HepG2 (cell line): ENCODE measurements around the gene SLC35B2. TPM values are rescaled to one million over a fixed set of nuclear protein-coding genes. Genes with fewer than 3 reads are reported as not detected.

Experiments
- ATAC-seq: fragments of 200-7000 bp; cut with Tn5 transposase; 3 replicates; pipeline ENCODE4 v1.9.1; 2020; ENCODE audit warnings: mild to moderate bottlenecking, moderate library complexity
- BruUV-seq: library from RNA; stranded (reverse); fragments of 400-500 nt; replicated peaks from 2 replicates; lab custom pipeline; 2021; lab: Mats Ljungman, UMichigan
- CTCF ChIA-PET: fragments of 300-600 bp; formaldehyde crosslinking; extraction: SDS; loops from one replicate; lab custom pipeline; 2021; ENCODE audit warnings: low total read pairs, inconsistent platforms, low intra/inter-chr PET ratio; lab: Yijun Ruan, JAX
- POLR2A ChIA-PET: fragments of 350-600 bp; sonication (Branson Sonifier 250); formaldehyde crosslinking; loops from one replicate; lab custom pipeline; 2020; ENCODE audit warnings: antibody characterized with exemption, inconsistent platforms; lab: Yijun Ruan, JAX
- DNase-seq: peaks from one replicate; pipeline ENCODE4 v3.0.0-alpha.2; 2015; ENCODE audit warnings: low spot score
- FAIRE-seq: peaks from 3 replicates; lab custom pipeline; 2011; peaks lifted over from hg19 to GRCh38; lab: Jason Lieb, UNC
- H2AFZ ChIP-seq: one replicate; pipeline ENCODE4 v1.6.1; 2011; ENCODE audit warnings: low read length, inconsistent platforms
- H3K27ac ChIP-seq: fragments of 300-600 bp; 3 replicates; pipeline ENCODE4 v1.8.0; 2011; ENCODE audit warnings: mixed run types, mild to moderate bottlenecking, mixed read lengths, low read length, inconsistent platforms; ENCODE audit not compliant: insufficient read depth; ENCODE audit errors: extremely low read length
- H3K27me3 ChIP-seq, 2 experiments: fragments of 200-600 bp in 1 of 2; 2 replicates in 1 of 2; 3 replicates in 1 of 2; pipeline versions ENCODE4 v1.6.0 to v1.8.0; 2011; ENCODE audit warnings: low read length in 2 of 2, mild to moderate bottlenecking in 2 of 2, moderate library complexity in 2 of 2, inconsistent platforms in 1 of 2; ENCODE audit not compliant: insufficient read depth in 2 of 2, control insufficient read depth in 1 of 2
- H3K36me3 ChIP-seq, 2 experiments: fragments of 200-600 bp in 1 of 2; replicated peaks in 1 of 2; 2 replicates in 1 of 2; 3 replicates in 1 of 2; pipeline versions ENCODE4 v1.5.1 to v1.8.0; 2011; ENCODE audit warnings: low read length in 2 of 2, inconsistent platforms in 1 of 2; ENCODE audit not compliant: insufficient read depth in 2 of 2, control insufficient read depth in 1 of 2
- H3K4me1 ChIP-seq: 2 replicates; pipeline ENCODE4 v1.5.1; 2012; ENCODE audit warnings: low read length, inconsistent platforms; ENCODE audit not compliant: insufficient read depth
- H3K4me2 ChIP-seq: 2 replicates; pipeline ENCODE4 v1.6.0; 2011; ENCODE audit warnings: low read depth, low read length, inconsistent platforms
- H3K4me3 ChIP-seq, 3 experiments: fragments of 200-600 bp in 1 of 3; sonication (generic), shearing (Covaris generic) in 1 of 3; replicated peaks in 1 of 3; 2 replicates each; pipeline ENCODE4 v1.5.1; 2011 to 2016; ENCODE audit warnings: low read length in 3 of 3, inconsistent platforms in 2 of 3, low read depth in 2 of 3, mild to moderate bottlenecking in 2 of 3, control low read depth in 1 of 3, mixed read lengths in 1 of 3; ENCODE audit not compliant: insufficient read depth in 1 of 3
- H3K79me2 ChIP-seq: one replicate; pipeline ENCODE4 v1.6.1; 2011; ENCODE audit warnings: low read length, inconsistent platforms; ENCODE audit not compliant: insufficient read depth
- H3K9ac ChIP-seq: 2 replicates; pipeline ENCODE4 v1.6.0; 2011; ENCODE audit warnings: mild to moderate bottlenecking, low read depth, low read length, inconsistent platforms; ENCODE audit not compliant: insufficient read depth
- H3K9me3 ChIP-seq: 2 replicates; pipeline ENCODE4 v1.5.1; 2012; ENCODE audit warnings: mild to moderate bottlenecking, low read length
- H4K20me1 ChIP-seq: 2 replicates; pipeline ENCODE4 v1.6.0; 2011; ENCODE audit warnings: inconsistent platforms, mild to moderate bottlenecking, low read length, moderate library complexity; ENCODE audit not compliant: insufficient read depth
- ATF4 ChIP-seq, 2 experiments: fragments of 450-650 bp in 1 of 2; sonication (generic) in 1 of 2; formaldehyde crosslinking; IDR thresholded peaks; 2 replicates each; pipeline versions ENCODE4 v1.5.0 to v1.8.0; 2020 to 2022; ENCODE audit warnings: mild to moderate bottlenecking in 1 of 2, missing genetic modification reagents in 1 of 2
- CEBPB ChIP-seq: IDR thresholded peaks from 2 replicates; pipeline ENCODE4 v1.6.1; 2011; ENCODE audit warnings: low read depth, low read length, improper control_type of control experiment, borderline replicate concordance
- CEBPG ChIP-seq: IDR thresholded peaks from 2 replicates; pipeline ENCODE4 v1.6.1; 2016
- FOSL2 ChIP-seq: sonication (generic); formaldehyde crosslinking; IDR thresholded peaks from 2 replicates; pipeline ENCODE4 v1.4.0; 2020; ENCODE audit warnings: missing genetic modification reagents
- GATAD2A ChIP-seq: IDR thresholded peaks from 2 replicates; pipeline ENCODE4 v1.6.1; 2016
- KMT2B ChIP-seq: IDR thresholded peaks from 2 replicates; pipeline ENCODE4 v1.6.1; 2016; ENCODE audit warnings: missing genetic modification reagents, missing compliant biosample characterization
- ONECUT2 ChIP-seq: sonication (generic); formaldehyde crosslinking; IDR thresholded peaks from 2 replicates; pipeline ENCODE4 v1.4.0; 2020; ENCODE audit warnings: missing genetic modification reagents
- RORA ChIP-seq: sonication (generic); formaldehyde crosslinking; IDR thresholded peaks from 2 replicates; pipeline ENCODE4 v1.5.0; 2020; ENCODE audit warnings: mild to moderate bottlenecking, missing genetic modification reagents, moderate library complexity
- RXRB ChIP-seq: IDR thresholded peaks from 2 replicates; pipeline ENCODE4 v1.6.1; 2016; ENCODE audit warnings: borderline replicate concordance, missing genetic modification reagents, missing compliant biosample characterization
- SMC3 ChIP-seq: IDR thresholded peaks from 2 replicates; pipeline ENCODE4 v1.6.1; 2011; ENCODE audit warnings: low read length, improper control_type of control experiment
- SP1 ChIP-seq, 2 experiments: fragments of 450-650 bp in 1 of 2; sonication (generic) in 1 of 2; formaldehyde crosslinking in 1 of 2; IDR thresholded peaks; 2 replicates each; pipeline versions ENCODE4 v1.4.0 to v1.6.1; 2016 to 2020; ENCODE audit warnings: missing genetic modification reagents in 1 of 2
- SP4 ChIP-seq: sonication (generic); formaldehyde crosslinking; IDR thresholded peaks from 2 replicates; pipeline ENCODE4 v1.8.1; 2023; ENCODE audit warnings: mild to moderate bottlenecking, missing genetic modification reagents
- TEAD3 ChIP-seq: optimal IDR thresholded peaks from 2 replicates; pipeline ENCODE3; 2016; ENCODE audit warnings: borderline replicate concordance
- WGBS: methylation state at CpG from one replicate; pipeline ENCODE4 v1.1.6; 2017; ENCODE audit warnings: low lambda C conversion rate; 5-methylcytosine and 5-hydroxymethylcytosine counted together
- in situ Hi-C: cut with HindIII; loops from 2 replicates; pipeline ENCODE4 v1.10.0; 2017; ENCODE audit warnings: low pct_unique_long_range_greater_than_20kb; ENCODE audit not compliant: extremely low pct_ligation_motif_present
- intact Hi-C: fragments of 100-400 bp; cut with micrococcal nuclease; formaldehyde crosslinking; loops from one replicate; pipeline ENCODE4 v1.10.0; 2022; ENCODE audit not compliant: unreplicated experiment
- polyA plus RNA-seq, 8 experiments: library from polyadenylated mRNA; depleted of rRNA in 3 of 8; stranded (reverse) in 7 of 8; unstranded in 1 of 8; fragments of >200 nt; fragmentation: Illumina TruSeq in 4 of 8; extraction: Trizol in 4 of 8; gene quantifications; 2 replicates each; pipeline versions ENCODE4 v1.2.1 to v1.2.3, GENCODE V29; 2011 to 2016; ENCODE audit warnings: low read depth in 4 of 8, missing spikeins in 1 of 8, mixed read lengths in 1 of 8; ENCODE audit not compliant: insufficient read depth in 1 of 8
- total RNA-seq, 5 experiments: library from RNA; depleted of rRNA; stranded (reverse); fragments of >200 nt; fragmentation: Illumina TruSeq; extraction: Trizol; gene quantifications; 2 replicates each; pipeline ENCODE4 v1.2.3, GENCODE V29; 2016; ENCODE audit warnings: low read depth in 1 of 5
- TF ChIP-seq, protein P1 (sequence below): sonication (generic); formaldehyde crosslinking; IDR thresholded peaks from 2 replicates; pipeline ENCODE4 v1.5.0; 2020; ENCODE audit warnings: mild to moderate bottlenecking, missing genetic modification reagents, moderate library complexity

SLC35B2 gene
- total and polyA plus RNA-seq, 2 of the 13 experiments (the other 11 are each of a cell fraction or from before 2014, with no cell fraction given): 61.1 to 148 TPM

DNA sequence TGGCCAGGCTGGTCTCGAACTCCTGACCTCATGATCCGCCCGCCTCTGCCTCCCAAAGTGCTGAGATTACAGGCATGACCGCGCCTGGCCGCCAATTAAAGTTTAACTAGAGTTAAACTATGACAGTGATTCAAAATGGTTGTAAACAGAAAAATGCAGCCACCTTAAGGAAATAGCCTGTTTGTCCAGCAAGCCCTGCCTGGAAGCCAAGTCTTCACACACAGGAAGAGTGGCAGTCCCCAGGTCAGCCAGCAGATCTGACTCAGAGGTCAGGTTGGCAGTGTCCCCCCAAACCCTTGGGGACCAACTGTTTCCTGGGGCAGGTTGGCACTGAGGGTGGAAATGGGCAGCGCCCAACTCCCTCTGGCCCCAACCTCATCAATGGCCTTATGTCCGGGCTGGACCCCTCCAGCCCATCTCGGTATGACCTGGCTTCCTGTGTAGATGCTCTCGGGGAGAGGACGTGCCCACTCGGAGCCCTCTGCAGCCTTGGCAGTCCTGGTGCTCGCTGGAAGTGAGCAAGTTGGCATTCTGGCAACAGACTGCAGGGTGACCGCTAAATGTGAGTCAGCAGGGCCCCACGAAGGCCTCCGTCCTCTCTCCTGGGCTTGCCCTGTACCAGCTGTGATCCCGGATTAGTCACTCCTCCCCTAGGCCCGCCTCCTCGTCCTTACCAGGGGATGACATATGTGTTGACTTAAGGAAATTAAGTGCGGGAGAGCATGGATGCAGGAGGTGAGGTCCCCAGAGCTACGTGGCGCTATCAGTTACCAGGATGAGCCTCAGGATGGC is 20.1 kb downstream of the SLC35B2 start (continued):
- peak; percentile 34; the same call in 1 of the 2 replicates for TF ChIP-seq SP4 (CRISPR knock-in tag)

- CTCF ChIA-PET: interaction anchor here (3.5 to 5.3 kb wide), 2 partner anchors 63 to 140 kb away, joined by 36 to 38 read pairs; no protein-coding TSS in a partner anchor
- peaks cover 52% of the 10 kb centered on the region for H3K4me1 ChIP-seq
These were observed 21.3 kb downstream of the SLC35B2 start for GRCh38 chr6:44235891-44236516.

More at GRCh38 chr6:44235891-44236516, 21.3 kb downstream of the SLC35B2 start:
- intact Hi-C loops: loop anchor here (2.0 to 5.0 kb wide), 2 partner anchors 124 to 139 kb away; no protein-coding TSS in a partner anchor
- H3K27ac ChIP-seq: peak overlapping the region; percentile 8
- ATAC-seq: no peak
- H4K20me1 ChIP-seq: no peaks in the 10 kb centered on the region
- POLR2A ChIA-PET: interaction anchor here (0.7 to 3.7 kb wide), 10 partner anchors 10 to 521 kb away, joined by 3 to 48 read pairs (median 4); partner anchors contain the start of genes HSP90AB1, SLC29A1 and SLC35B2
- no peaks in the 10 kb centered on the region for H3K9me3 ChIP-seq
- no peak overlapping the region for H2AFZ ChIP-seq
- TF ChIP-seq CEBPB (peak; percentile 90), RORA (CRISPR knock-in tag) (no peak), CEBPG (peak; percentile 64), GATAD2A (CRISPR knock-in tag) (0 out of 2 replicates have a peak, but pooled peaks have one; percentile 38), RXRB (CRISPR knock-in tag) (no peak), ATF4 (CRISPR knock-in tag; IDR thresholded peaks at IDR 0.05) (peak in 1 of 2 experiments; percentile 74; a peak in 2 of 4 replicates), ONECUT2 (CRISPR knock-in tag) (0 out of 2 replicates have a peak, but pooled peaks have one; percentile 48), KMT2B (CRISPR knock-in tag) (no peak), FOSL2 (CRISPR knock-in tag) (0 out of 2 replicates have a peak, but pooled peaks have one; percentile 18), SP1 (IDR thresholded peaks at IDR 0.05) (no peak), SP1 (CRISPR knock-in tag; IDR thresholded peaks at IDR 0.05) (no peak), SMC3 (peak; percentile 25; the same call in 1 of the 2 replicates), TEAD3 (CRISPR knock-in tag) (peak; percentile 32)
- TF ChIP-seq, protein P1, sequence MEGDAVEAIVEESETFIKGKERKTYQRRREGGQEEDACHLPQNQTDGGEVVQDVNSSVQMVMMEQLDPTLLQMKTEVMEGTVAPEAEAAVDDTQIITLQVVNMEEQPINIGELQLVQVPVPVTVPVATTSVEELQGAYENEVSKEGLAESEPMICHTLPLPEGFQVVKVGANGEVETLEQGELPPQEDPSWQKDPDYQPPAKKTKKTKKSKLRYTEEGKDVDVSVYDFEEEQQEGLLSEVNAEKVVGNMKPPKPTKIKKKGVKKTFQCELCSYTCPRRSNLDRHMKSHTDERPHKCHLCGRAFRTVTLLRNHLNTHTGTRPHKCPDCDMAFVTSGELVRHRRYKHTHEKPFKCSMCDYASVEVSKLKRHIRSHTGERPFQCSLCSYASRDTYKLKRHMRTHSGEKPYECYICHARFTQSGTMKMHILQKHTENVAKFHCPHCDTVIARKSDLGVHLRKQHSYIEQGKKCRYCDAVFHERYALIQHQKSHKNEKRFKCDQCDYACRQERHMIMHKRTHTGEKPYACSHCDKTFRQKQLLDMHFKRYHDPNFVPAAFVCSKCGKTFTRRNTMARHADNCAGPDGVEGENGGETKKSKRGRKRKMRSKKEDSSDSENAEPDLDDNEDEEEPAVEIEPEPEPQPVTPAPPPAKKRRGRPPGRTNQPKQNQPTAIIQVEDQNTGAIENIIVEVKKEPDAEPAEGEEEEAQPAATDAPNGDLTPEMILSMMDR (CRISPR knock-in tag): peak; percentile 24; the same call in 1 of the 2 replicates
- TF ChIP-seq, all 625 proteins: peak for 9
- Histone ChIP-seq H3K4me3 (no peak overlapping the region), H3K9ac (no peak overlapping the region), H3K27me3 (no peaks in the 10 kb centered on the region), H3K36me3 (peaks cover 5 to 12% of the 10 kb centered on the region in 2 experiments), H3K4me2 (no peak overlapping the region), H3K79me2 (no peaks in the 10 kb centered on the region)
- BruUV-seq: no TSS peak
- in situ Hi-C loops: loop anchor here (5.0 kb wide), 1 partner anchor 134 kb away; no protein-coding TSS in a partner anchor
- 37% methylated on average over 6 of the region's 6 CpGs for WGBS
- DNase-seq (peak; percentile 55), FAIRE-seq (peak; percentile 46)
